Spleen (tissue), 7 donors: ENCODE results near the gene IL1RAPL1.

Source experiments
- CTCF ChIP-seq, 11 experiments: fragments of 200-600 bp in 7 of 11; fragments of 450-650 bp in 4 of 11; sonication (generic) in 4 of 11; IDR thresholded peaks in 8 of 11; conservative IDR thresholded peaks in 3 of 11; 1 replicate in 7 of 11; 2 replicates in 4 of 11; pipeline versions ENCODE4 v1.4.0 to v1.8.0; 2016 to 2021; ENCODE audit warnings: antibody characterized with exemption in 11 of 11, inconsistent platforms in 4 of 11, mild to moderate bottlenecking in 1 of 11
- POLR2A ChIP-seq, 3 donors: fragments of 450-650 bp; IDR thresholded peaks; one replicate each; pipeline ENCODE4 v1.5.1; 2017; ENCODE audit warnings: antibody characterized with exemption in 3 of 3, mild to moderate bottlenecking in 1 of 3
- POLR2AphosphoS5 ChIP-seq, 3 donors: sonication (generic); formaldehyde crosslinking; IDR thresholded peaks; one replicate each; pipeline ENCODE4 v1.5.1; 2017; ENCODE audit warnings: antibody characterized with exemption in 3 of 3
- donor health status: DM: no; HTN: no; CAD: no; lungs with moderate emphysema.
- donor health status: DM: no; HTN: no; CAD: no.
- donor health status: DM: no; HTN: no; CAD: no.

- no peak for TF ChIP-seq CTCF (IDR thresholded peaks at IDR 0.05 in 8 of 11, conservative IDR thresholded peaks at IDR 0.05 in 3 of 11)
- no peak for TF ChIP-seq POLR2A (IDR thresholded peaks at IDR 0.05)
- TF ChIP-seq POLR2AphosphoS5 (IDR thresholded peaks at IDR 0.05), result no peak
Observed at GRCh38 chrX:29965634-29966033, 1378.4 kb downstream of the IL1RAPL1 start.
